ENCODE results near the gene SMR3A.

SMR3A gene
- 0 reads per million in 9 experiments for total RNA-seq

DNA sequence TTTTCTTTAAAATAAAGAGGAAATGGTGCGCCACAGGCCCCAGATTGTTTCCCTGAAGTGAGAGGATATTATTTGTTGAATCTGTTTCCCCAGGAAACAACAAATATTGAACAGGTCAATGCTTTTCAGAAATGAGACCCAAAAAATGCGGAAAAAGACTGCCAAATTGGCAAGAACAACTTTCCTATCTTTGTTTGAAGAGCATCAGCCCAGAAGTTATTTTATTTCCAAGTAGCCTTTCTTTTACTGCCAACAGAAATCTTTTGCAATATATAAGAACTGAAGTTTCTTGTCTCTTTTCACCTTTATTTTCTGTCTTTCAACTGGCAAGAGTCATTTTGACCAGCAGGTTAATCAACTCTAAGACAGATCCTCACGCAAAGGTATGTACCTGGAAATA, at the start of gene SMR3A:
SMR3A (plus strand) TSS at position 301 of the 400 bp plus-strand sequence. CDS start 1,356 bp downstream, outside the sequence.
- no peak within 1 kb of the TSS for H3K4me3 Mint-ChIP-seq
- no peaks in the 10 kb centered on the region for H3K4me1 Mint-ChIP-seq (ENCODE audit: low read depth in 2 of 2)
- H3K9me3 Mint-ChIP-seq = peaks cover 0 to 8% of the 10 kb centered on the region in 2 donors
- H3K36me3 Mint-ChIP-seq (ENCODE audit: insufficient read depth) = no peaks in the 10 kb centered on the region
- no peak for DNase-seq
- H3K27ac Mint-ChIP-seq = no peak within 1 kb of the TSS
- ATAC-seq (replicated peaks) = no peak
- no peaks in the 10 kb centered on the region for H3K27me3 Mint-ChIP-seq

DNA sequence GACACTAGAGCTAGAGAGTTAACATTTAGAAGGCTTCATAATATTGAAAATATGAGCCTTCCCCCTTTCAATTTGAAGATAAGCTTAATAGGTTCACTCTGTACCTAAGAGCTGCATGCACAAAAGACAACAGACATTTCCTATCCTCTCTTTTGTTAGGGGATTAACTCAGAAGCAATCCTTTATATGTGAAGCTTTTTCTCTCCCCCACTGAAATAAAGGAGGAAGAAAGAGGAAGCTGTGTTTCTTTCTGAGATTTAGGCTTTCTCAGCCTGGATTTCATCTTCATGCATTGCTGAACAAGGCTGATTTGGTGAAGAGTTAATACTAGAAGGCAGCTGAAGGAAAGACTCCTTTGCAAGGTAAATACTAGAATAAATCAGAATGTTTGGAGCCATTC, 46.8 kb upstream of the SMR3A start:
- Mint-ChIP-seq H3K9me3 (no peaks in the 10 kb centered on the region), H3K27ac (no peak overlapping the region), H3K36me3 (ENCODE audit: insufficient read depth) (no peaks in the 10 kb centered on the region), H3K27me3 (no peaks in the 10 kb centered on the region), H3K4me1 (ENCODE audit: low read depth in 2 of 2) (no peaks in the 10 kb centered on the region), H3K4me3 (no peak overlapping the region)
- ATAC-seq (replicated peaks) = no peak
- no peak for DNase-seq

DNA sequence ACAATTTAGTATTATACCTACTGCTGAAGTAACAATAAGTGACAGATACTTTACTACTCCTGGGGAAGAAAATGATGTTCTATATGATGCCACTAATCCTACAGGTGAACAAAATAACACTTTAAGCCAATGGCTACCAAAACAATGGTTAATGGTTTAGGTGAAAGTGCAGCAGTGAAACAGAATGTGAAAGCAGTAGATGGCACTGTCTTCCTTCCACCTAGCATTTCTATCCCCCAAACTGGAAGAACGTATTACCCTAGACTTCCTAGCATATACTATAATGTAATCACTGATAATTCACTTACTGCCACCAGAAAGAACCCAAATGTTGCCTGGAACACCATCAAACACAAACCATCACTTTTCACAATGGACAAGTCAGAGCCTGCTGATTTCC, 44.6 kb upstream of the SMR3A start:
- DNase-seq (no peak), ATAC-seq (replicated peaks) (no peak)
- Mint-ChIP-seq H3K4me3 (no peak overlapping the region), H3K27ac (no peak overlapping the region), H3K9me3 (no peaks in the 10 kb centered on the region), H3K4me1 (ENCODE audit: low read depth in 2 of 2) (no peaks in the 10 kb centered on the region), H3K27me3 (no peaks in the 10 kb centered on the region), H3K36me3 (ENCODE audit: insufficient read depth) (no peaks in the 10 kb centered on the region)

DNA sequence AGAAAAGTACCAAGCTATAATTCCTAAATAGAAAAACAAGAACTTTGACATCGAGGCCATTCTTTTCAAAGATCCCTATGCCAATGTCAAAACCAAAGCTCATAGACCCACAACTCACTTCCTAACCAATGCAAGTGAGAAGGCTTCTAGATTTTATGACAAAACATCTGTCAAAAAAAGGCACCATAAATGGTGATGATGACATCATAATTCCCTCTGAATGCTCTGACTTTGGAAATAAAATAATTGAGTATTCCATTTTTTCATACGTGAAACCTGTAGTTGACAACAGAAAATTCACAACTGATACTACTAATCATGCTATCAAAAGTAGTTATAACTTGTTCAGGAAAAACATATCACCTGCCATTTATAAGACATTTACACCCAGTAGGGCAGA, 34.5 kb upstream of the SMR3A start:
- Mint-ChIP-seq H3K27me3 (no peaks in the 10 kb centered on the region), H3K36me3 (ENCODE audit: insufficient read depth) (no peaks in the 10 kb centered on the region), H3K4me3 (no peak overlapping the region), H3K27ac (no peak overlapping the region), H3K9me3 (peaks cover 0 to 7% of the 10 kb centered on the region in 2 donors), H3K4me1 (ENCODE audit: low read depth in 2 of 2) (no peaks in the 10 kb centered on the region)
- no peak for ATAC-seq (replicated peaks)
- DNase-seq = no peak

DNA sequence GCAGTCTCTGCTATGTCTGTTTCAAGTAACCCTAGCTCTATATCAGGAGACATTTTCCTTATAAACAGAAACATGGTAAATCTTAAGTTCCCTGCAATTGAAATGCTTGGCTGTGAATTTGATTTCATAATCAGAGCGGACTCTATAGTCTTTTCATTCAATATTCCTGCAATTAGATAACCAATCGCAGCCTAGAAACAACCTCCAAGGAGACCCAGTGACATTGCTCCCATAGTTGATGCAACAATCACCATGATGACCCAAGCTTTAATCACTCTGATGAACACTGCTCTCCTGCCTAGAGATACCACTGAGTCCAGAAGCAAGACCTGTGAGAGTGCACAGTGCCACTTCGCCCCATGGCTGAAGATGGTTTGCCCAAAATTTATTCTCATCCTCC, 25.9 kb upstream of the SMR3A start, which contains the start of gene CABS1:
CABS1 (plus strand) TSS at position 301 of the 400 bp plus-strand sequence; CDS start at position 360, 59 bp downstream.
- no peaks in the 10 kb centered on the region for H3K27me3 Mint-ChIP-seq
- no peak within 1 kb of the TSS for H3K4me3 Mint-ChIP-seq
- ATAC-seq (replicated peaks) = no peak
- no peaks in the 10 kb centered on the region for H3K36me3 Mint-ChIP-seq (ENCODE audit: insufficient read depth)
- no peak for DNase-seq
- H3K9me3 Mint-ChIP-seq = no peaks in the 10 kb centered on the region
- H3K27ac Mint-ChIP-seq = no peak within 1 kb of the TSS
- no peaks in the 10 kb centered on the region for H3K4me1 Mint-ChIP-seq (ENCODE audit: low read depth in 2 of 2)

DNA sequence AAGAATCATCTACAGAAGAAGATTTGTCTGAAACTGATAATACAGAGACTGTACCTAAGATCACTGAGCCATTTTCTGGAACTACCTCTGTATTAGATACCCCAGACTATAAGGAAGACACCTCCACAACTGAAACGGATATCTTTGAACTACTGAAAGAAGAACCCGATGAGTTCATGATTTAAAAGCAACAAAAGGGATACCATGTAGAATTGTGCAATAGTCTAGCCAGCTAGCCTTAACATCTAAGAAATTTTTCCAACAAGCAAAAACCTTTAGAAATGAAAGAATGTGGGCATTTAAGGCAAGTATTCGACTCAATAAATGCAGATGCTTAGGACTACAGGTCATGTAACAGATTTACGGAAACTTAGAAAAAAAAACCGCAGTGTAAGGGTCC, 24.5 kb upstream of the SMR3A start:
- DNase-seq (no peak), ATAC-seq (replicated peaks) (no peak)
- no peaks in the 10 kb centered on the region for H3K4me1 Mint-ChIP-seq (ENCODE audit: low read depth in 2 of 2)
- H3K9me3 Mint-ChIP-seq = no peaks in the 10 kb centered on the region
- H3K36me3 Mint-ChIP-seq (ENCODE audit: insufficient read depth) = no peaks in the 10 kb centered on the region
- H3K4me3 Mint-ChIP-seq = no peak overlapping the region
- no peak overlapping the region for H3K27ac Mint-ChIP-seq
- H3K27me3 Mint-ChIP-seq = no peaks in the 10 kb centered on the region

DNA sequence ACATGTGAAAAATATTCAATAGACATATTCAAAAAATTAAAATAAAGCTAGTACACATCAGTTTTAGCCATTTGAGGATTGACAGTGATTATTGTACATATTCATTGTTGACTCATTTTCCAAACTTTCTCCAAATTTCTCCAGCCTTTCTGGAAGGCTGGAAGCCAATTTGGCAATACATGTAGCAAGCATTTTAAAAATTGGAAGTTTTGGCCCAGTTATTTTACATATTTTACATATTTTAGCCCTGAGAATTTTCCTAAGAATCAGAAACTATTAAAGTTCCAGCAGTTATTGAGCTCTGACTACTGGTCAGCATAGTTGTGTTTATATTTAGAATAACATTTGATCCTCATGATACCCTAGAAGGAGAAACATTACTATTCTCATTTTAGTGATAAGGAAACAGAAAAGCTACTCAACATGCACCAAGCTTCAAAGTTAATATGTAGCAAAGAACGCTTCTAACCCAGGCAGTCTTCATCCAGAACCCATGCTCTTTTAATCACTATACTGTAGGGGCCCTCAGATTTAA, 22.6 kb upstream of the SMR3A start:
- H3K27me3 Mint-ChIP-seq = no peaks in the 10 kb centered on the region
- no peaks in the 10 kb centered on the region for H3K36me3 Mint-ChIP-seq (ENCODE audit: insufficient read depth)
- H3K27ac Mint-ChIP-seq = no peak overlapping the region
- DNase-seq = no peak
- no peaks in the 10 kb centered on the region for H3K4me1 Mint-ChIP-seq (ENCODE audit: low read depth in 2 of 2)
- no peak for ATAC-seq (replicated peaks)
- H3K4me3 Mint-ChIP-seq = no peak overlapping the region
- no peaks in the 10 kb centered on the region for H3K9me3 Mint-ChIP-seq

DNA sequence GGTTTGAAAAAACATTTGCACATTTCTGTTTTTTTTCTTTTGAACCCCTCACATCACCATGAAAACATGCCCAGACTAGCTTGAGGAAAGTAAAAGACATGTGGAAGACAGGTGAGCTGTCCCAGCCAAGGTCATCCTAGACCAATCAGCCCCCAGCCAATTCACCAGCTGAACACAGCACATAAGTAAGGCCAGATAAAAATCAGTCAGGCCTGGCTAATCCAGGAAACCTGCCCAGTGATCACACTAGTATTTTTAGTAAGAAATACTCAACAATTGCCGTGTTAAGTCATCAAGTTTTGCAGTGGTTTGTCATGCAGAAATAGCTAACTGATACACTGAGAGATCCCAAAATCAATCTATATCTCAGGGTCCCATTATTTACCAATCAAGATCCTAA, 4.4 kb upstream of the SMR3A start:
- no peak overlapping the region for H3K27ac Mint-ChIP-seq
- ATAC-seq (replicated peaks) (no peak), DNase-seq (no peak)
- H3K27me3 Mint-ChIP-seq = no peaks in the 10 kb centered on the region
- no peak overlapping the region for H3K4me3 Mint-ChIP-seq
- no peaks in the 10 kb centered on the region for H3K36me3 Mint-ChIP-seq (ENCODE audit: insufficient read depth)
- no peaks in the 10 kb centered on the region for H3K4me1 Mint-ChIP-seq (ENCODE audit: low read depth in 2 of 2)
- peaks cover 0 to 10% of the 10 kb centered on the region in 2 donors for H3K9me3 Mint-ChIP-seq

DNA sequence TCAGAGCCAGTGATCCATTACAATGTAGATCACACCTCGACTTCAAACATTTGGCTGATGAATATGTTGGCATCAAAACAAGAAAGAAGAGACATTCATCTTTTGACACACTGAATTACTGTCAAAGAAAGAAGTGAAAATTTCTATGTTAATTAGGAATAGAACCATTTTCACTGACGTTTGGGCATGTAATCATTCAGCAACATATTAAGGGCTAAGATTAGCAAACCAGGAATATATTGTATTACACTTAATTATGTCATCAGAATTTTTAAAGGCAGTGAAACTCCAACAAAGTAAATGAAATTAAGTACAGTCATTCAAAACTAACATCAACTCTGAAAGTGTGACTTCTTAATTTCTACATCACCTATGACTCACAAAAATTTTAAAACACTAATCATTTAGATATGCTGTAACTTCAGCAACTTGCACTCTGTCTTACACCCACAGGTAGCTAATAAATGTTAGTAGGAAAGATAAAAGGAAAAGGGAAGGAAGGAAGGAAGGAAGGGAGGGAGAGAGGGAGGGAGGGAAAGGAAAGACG, 1.4 kb upstream of the SMR3A start:
- DNase-seq (no peak), ATAC-seq (replicated peaks) (no peak)
- no peaks in the 10 kb centered on the region for H3K27me3 Mint-ChIP-seq
- H3K4me3 Mint-ChIP-seq = no peak overlapping the region
- no peaks in the 10 kb centered on the region for H3K4me1 Mint-ChIP-seq (ENCODE audit: low read depth in 2 of 2)
- no peak overlapping the region for H3K27ac Mint-ChIP-seq
- peaks cover 0 to 5% of the 10 kb centered on the region in 2 donors for H3K9me3 Mint-ChIP-seq
- no peaks in the 10 kb centered on the region for H3K36me3 Mint-ChIP-seq (ENCODE audit: insufficient read depth)

DNA sequence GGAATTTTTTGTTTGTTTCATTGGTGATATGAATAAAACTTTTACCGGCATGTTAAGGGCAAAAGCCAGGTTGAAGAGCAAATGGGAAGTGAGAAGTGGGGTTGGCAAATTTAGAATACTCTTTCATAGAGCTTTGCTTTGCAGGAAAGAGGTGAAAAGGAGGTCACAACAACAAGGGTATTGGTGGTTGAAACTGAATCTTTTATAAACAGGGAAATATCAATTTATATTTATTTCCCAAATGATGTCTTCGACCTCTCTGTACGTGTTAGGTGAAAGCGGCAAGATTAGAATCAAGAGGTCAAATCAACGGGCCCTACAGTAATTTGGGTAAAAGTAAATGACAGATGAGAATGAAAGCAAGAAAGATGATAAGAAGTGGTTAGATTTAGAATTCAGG, 3.4 kb downstream of the SMR3A start:
- H3K4me3 Mint-ChIP-seq = no peak overlapping the region
- H3K9me3 Mint-ChIP-seq = peaks cover 0 to 12% of the 10 kb centered on the region in 2 donors
- H3K4me1 Mint-ChIP-seq (ENCODE audit: low read depth in 2 of 2) = no peaks in the 10 kb centered on the region
- H3K27ac Mint-ChIP-seq = no peak overlapping the region
- no peaks in the 10 kb centered on the region for H3K27me3 Mint-ChIP-seq
- ATAC-seq (replicated peaks) = no peak
- DNase-seq = no peak
- no peaks in the 10 kb centered on the region for H3K36me3 Mint-ChIP-seq (ENCODE audit: insufficient read depth)

DNA sequence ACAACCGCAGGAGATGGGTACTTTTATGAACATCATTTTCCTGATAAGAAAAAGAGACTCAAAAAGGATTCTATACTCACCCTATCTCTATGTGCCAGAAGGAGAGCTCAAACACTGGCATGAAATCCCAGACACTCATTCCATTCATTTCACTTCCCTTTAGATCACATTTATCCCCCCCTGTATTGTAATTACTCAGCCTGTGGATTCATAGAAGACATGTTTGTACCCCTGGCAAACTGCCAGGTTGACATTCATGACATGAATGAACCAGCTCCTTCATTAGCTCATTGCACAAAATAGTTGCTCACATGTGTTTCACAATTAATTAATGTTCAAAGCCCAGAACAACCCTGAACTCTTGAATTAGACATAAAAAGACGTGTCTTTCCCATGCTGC, 4.9 kb downstream of the SMR3A start:
- Mint-ChIP-seq H3K4me1 (ENCODE audit: low read depth in 2 of 2) (no peaks in the 10 kb centered on the region), H3K27ac (no peak overlapping the region), H3K9me3 (peaks cover 0 to 12% of the 10 kb centered on the region in 2 donors), H3K4me3 (no peak overlapping the region), H3K27me3 (no peaks in the 10 kb centered on the region), H3K36me3 (ENCODE audit: insufficient read depth) (no peaks in the 10 kb centered on the region)
- ATAC-seq (replicated peaks) = no peak
- DNase-seq = no peak

DNA sequence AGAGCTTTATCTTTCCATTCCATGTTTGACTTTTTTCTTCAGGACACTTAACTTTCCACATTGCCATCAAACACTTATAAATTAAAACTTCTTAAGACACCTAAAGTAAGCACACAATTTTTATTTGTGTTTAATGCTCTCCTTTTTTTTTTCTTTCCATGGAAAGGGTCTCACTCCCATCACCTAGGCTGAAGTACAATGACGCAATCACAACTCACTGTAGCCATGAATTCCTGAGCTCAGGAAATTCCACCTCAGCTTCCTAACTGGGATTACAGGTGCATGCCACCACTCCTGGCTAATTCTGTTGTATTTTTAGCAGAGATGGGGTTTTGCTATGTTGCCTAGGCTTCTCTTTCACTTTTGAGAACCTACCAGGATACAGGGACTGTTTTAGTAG, 7.3 kb downstream of the SMR3A start:
- ATAC-seq (replicated peaks) = no peak
- Mint-ChIP-seq H3K36me3 (ENCODE audit: insufficient read depth) (no peaks in the 10 kb centered on the region), H3K9me3 (peaks cover 0 to 12% of the 10 kb centered on the region in 2 donors), H3K27ac (no peak overlapping the region), H3K27me3 (no peaks in the 10 kb centered on the region), H3K4me3 (no peak overlapping the region), H3K4me1 (ENCODE audit: low read depth in 2 of 2) (no peaks in the 10 kb centered on the region)
- DNase-seq = no peak

DNA sequence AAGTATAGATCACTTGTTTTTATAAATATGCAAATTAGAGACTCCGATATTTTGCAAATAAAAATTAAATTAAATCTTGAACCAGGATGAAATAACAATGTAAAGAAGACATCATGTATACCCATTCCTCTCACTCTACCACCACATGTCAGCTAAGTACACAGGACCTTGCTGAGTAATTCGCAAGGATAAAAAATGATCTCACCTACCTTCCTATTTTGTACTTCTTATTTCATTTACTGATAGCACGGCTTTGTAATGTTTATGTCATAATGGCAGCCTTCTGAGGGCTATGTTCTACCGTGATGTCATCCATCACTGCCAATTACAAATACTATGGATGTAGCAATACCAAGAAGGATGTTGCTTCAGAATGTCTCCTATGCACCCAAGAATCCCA, 11.4 kb downstream of the SMR3A start:
- Mint-ChIP-seq H3K27ac (no peak overlapping the region), H3K4me3 (no peak overlapping the region), H3K36me3 (ENCODE audit: insufficient read depth) (no peaks in the 10 kb centered on the region), H3K27me3 (no peaks in the 10 kb centered on the region), H3K4me1 (ENCODE audit: low read depth in 2 of 2) (no peaks in the 10 kb centered on the region), H3K9me3 (no peaks in the 10 kb centered on the region)
- ATAC-seq (replicated peaks) (no peak), DNase-seq (no peak)

DNA sequence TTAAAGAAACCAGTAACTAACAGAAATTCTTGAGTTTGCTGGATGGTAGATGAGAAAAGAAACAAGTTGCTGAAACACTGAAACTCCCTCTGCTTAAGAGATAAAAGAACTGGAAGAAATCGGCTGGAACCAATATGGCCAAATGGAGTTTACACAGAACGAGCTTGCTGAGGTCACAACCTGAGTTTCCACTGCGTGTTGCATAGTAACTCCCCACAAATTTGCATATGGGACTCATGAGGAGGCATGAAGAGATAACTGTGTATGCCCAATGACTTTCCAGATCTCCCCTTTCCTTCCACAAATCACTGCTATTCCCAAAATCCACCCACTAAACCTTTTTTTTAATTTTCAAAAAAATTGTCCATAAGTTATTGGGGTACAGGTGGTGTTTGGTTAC, 12.2 kb downstream of the SMR3A start:
- Mint-ChIP-seq H3K4me3 (no peak overlapping the region), H3K4me1 (ENCODE audit: low read depth in 2 of 2) (no peaks in the 10 kb centered on the region), H3K36me3 (ENCODE audit: insufficient read depth) (no peaks in the 10 kb centered on the region), H3K27me3 (no peaks in the 10 kb centered on the region), H3K9me3 (no peaks in the 10 kb centered on the region), H3K27ac (no peak overlapping the region)
- DNase-seq = no peak
- ATAC-seq (replicated peaks) = no peak

DNA sequence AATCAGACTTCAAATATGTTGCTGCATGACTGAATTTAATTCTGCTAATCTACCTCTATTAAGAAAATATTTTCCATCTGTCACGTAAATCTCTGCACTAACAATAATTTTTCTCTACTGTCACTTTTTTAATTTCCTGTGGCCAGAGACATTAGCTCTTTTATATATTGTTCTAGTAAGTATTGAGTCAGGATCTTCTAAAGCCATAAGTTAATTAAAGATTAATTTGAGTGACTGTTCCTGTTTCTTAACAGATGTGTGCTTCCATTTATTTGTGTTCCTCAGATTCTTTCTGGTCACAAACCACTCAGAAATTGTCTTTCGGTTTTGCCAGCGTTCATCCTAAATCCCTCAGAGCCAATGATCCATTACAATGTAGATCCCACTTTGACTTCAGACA, 20.0 kb downstream of the SMR3A start:
- ATAC-seq (replicated peaks) = no peak

More for the DNA sequence above, 20.0 kb downstream of the SMR3A start:
- DNase-seq = no peak
- H3K36me3 Mint-ChIP-seq (ENCODE audit: insufficient read depth) = no peaks in the 10 kb centered on the region
- H3K4me1 Mint-ChIP-seq (ENCODE audit: low read depth in 2 of 2) = no peaks in the 10 kb centered on the region
- H3K4me3 Mint-ChIP-seq = no peak overlapping the region
- no peaks in the 10 kb centered on the region for H3K9me3 Mint-ChIP-seq
- no peak overlapping the region for H3K27ac Mint-ChIP-seq
- H3K27me3 Mint-ChIP-seq = no peaks in the 10 kb centered on the region
